Activated CD8-positive, alpha-beta T cell treated with anti-CD3 and anti-CD28 coated beads for 36 hours (primary cell): ENCODE data around the gene ID3. TPM values are rescaled to one million over a fixed set of nuclear protein-coding genes. Genes with fewer than 3 reads are reported as not detected.

Experiments
- ATAC-seq: fragments of 200-7000 bp; cut with Tn5 transposase; one replicate; pipeline ENCODE4 v1.10.0; 2021; ENCODE audit warnings: mild to moderate bottlenecking, moderate library complexity
- CTCF ChIA-PET: fragments of 350-600 bp; sonication (Branson Sonifier 250); formaldehyde crosslinking; loops from one replicate; lab custom pipeline; 2021; ENCODE audit warnings: antibody characterized with exemption; lab: Charles Lee
- POLR2A ChIA-PET: fragments of 350-600 bp; sonication (Branson Sonifier 250); formaldehyde crosslinking; loops from one replicate; lab custom pipeline; 2021; ENCODE audit warnings: antibody characterized with exemption; lab: Charles Lee
- DNase-seq: peaks from one replicate; pipeline ENCODE4 v3.0.0-alpha.2; 2020
- H3K27ac Mint-ChIP-seq: one replicate; pipeline ENCODE4 v1.8.0; 2021; ENCODE audit warnings: mild to moderate bottlenecking, mixed read lengths
- H3K27me3 Mint-ChIP-seq: one replicate; pipeline ENCODE4 v1.8.0; 2021; ENCODE audit warnings: mixed read lengths
- H3K36me3 Mint-ChIP-seq: one replicate; pipeline ENCODE4 v1.8.0; 2021; ENCODE audit warnings: low read depth, mixed read lengths
- H3K4me1 Mint-ChIP-seq: one replicate; pipeline ENCODE4 v1.8.0; 2021; ENCODE audit warnings: low read depth, mixed read lengths
- H3K4me3 Mint-ChIP-seq: one replicate; pipeline ENCODE4 v1.8.0; 2021; ENCODE audit warnings: mild to moderate bottlenecking, moderate library complexity, mixed read lengths
- H3K9me3 Mint-ChIP-seq: one replicate; pipeline ENCODE4 v1.8.0; 2021; ENCODE audit warnings: mixed read lengths
- intact Hi-C: fragments of 100-400 bp; cut with micrococcal nuclease; formaldehyde crosslinking; loops from one replicate; pipeline ENCODE4 v1.10.0; 2022
- total RNA-seq, 2 experiments: library from RNA; stranded (reverse); gene quantifications; one replicate each; pipeline ENCODE4 v1.2.3, GENCODE V29; 2021
- TF ChIP-seq, protein P1 (sequence below): fragments of 200-600 bp; IDR thresholded peaks from one replicate; pipeline ENCODE4 v1.8.0; 2022; ENCODE audit warnings: antibody characterized with exemption, mild to moderate bottlenecking

ID3 gene
- total RNA-seq, 2 experiments from 2014 or later: 70.4 to 74.3 TPM

DNA sequence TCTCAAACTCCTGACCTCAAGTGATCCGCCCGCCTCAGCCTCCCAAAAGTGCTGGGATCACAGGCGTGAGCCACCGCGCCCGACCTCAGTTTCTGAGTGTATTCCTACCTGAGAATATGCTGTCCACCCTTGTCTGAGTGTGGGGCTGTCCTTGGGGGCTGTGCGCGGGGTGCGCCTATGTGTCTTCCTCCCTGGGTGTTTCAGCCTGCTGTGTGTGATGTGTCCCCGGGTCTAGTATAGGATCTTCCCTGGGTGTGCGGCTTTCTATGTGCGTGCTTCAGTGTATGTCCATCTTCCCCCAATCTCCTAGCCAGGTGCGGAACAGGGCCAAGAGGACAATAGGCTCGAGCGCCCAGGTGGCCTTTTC, 8.3 kb upstream of the ID3 start:
- peak overlapping the region; percentile 65 for H3K4me3 Mint-ChIP-seq
- no peaks in the 10 kb centered on the region for H3K9me3 Mint-ChIP-seq
- intact Hi-C loops: no loop called here
- TF ChIP-seq, protein P1, sequence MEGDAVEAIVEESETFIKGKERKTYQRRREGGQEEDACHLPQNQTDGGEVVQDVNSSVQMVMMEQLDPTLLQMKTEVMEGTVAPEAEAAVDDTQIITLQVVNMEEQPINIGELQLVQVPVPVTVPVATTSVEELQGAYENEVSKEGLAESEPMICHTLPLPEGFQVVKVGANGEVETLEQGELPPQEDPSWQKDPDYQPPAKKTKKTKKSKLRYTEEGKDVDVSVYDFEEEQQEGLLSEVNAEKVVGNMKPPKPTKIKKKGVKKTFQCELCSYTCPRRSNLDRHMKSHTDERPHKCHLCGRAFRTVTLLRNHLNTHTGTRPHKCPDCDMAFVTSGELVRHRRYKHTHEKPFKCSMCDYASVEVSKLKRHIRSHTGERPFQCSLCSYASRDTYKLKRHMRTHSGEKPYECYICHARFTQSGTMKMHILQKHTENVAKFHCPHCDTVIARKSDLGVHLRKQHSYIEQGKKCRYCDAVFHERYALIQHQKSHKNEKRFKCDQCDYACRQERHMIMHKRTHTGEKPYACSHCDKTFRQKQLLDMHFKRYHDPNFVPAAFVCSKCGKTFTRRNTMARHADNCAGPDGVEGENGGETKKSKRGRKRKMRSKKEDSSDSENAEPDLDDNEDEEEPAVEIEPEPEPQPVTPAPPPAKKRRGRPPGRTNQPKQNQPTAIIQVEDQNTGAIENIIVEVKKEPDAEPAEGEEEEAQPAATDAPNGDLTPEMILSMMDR: no peak
- ATAC-seq (no peak), DNase-seq (no peak)
- H3K4me1 Mint-ChIP-seq: peaks cover 14% of the 10 kb centered on the region
- H3K36me3 Mint-ChIP-seq: no peaks in the 10 kb centered on the region
- peaks cover 9% of the 10 kb centered on the region for H3K27me3 Mint-ChIP-seq
- ChIA-PET CTCF (interaction anchor here (16.5 kb wide), 1 partner anchor 68 kb away, joined by 168 read pairs; no protein-coding TSS in a partner anchor), POLR2A (interaction anchor here (1.7 kb wide), 1 partner anchor 9 kb away, joined by 8 read pairs; no protein-coding TSS in a partner anchor)
- no peak overlapping the region for H3K27ac Mint-ChIP-seq

DNA sequence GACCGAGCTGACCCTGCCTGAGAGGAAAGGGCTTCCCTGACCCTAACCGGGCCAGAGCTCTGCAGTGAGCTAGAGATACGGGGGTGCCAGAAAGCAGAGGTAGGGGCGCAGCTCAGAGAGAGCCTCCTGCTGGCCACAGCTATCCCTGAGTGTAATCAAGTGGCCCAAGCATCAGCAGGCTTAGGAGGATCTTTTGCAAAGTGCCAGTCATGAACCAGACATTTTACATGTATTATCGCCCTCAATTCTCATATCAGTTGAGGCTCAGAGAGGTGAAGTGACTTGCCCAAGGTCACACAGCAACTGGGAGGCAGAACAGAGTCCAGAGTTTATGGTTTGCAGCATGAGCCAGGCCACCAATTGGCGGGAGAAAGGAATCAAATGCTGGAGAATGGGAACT, 7.0 kb upstream of the ID3 start:
- DNase-seq: no peak
- Mint-ChIP-seq H3K27ac (no peak overlapping the region), H3K4me1 (peaks cover 21% of the 10 kb centered on the region), H3K9me3 (no peaks in the 10 kb centered on the region), H3K27me3 (peaks cover 12% of the 10 kb centered on the region), H3K4me3 (no peak overlapping the region), H3K36me3 (no peaks in the 10 kb centered on the region)
- TF ChIP-seq, protein P1: no peak
- intact Hi-C loops: no loop called here
- ChIA-PET CTCF (interaction anchor here (1.3 to 16.5 kb wide), 3 partner anchors 11 to 70 kb away, joined by 3 to 168 read pairs (median 10); no protein-coding TSS in a partner anchor), POLR2A (interaction anchor here (0.6 to 1.1 kb wide), 2 partner anchors 10 to 14 kb away, joined by 3 read pairs; no protein-coding TSS in a partner anchor)
- no peak for ATAC-seq

DNA sequence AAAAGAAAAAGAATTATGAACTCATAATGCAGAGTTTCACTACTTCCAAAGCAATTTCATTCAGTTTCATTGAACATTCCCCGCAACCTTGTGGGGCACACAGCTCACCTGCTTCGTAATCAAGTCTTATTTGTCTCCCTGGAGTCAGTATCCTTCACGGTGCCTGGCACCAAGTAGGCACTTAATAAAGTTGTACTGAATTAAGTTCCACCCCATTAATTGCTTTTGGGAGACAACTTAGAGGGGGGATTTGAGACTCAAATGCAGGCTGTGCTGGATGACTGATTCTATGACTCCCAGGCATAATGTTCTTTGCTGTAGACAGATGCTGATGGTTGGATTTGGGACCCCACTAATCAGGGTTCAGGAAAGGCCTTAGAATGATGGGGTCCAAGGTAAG, 6.5 kb upstream of the ID3 start:
- no peak for ATAC-seq
- POLR2A ChIA-PET: interaction anchor here (1.1 kb wide), 1 partner anchor 10 kb away, joined by 3 read pairs; no protein-coding TSS in a partner anchor

DNA sequence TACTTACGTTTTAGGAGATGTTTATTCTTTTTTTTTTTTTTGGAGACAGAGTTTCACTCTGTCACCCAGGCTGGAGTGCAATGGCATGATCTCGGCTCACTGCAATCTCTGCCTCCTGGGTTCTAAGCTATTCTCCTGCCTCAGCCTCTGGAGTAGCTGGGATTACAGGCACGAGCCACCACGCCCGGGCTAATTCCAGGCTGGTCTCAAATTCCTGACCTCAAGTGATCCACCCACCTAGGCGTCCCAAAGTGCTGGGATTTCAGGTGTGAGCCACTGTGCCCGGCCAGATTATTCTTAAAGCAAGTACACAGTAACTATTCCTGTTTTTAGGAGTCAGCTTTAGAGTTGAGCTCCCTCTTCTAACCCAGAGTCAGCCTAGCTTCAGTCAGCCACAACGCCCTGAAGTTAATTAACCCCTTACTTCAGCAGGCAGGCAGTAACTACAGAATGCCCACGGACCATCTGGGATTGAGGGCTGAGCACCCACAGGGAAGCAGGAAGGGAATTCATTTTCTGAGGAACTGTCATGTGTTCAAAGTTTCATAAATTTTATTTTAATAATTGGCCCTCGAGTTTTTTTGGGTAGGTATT, 5.3 kb upstream of the ID3 start:
- ChIA-PET POLR2A (interaction anchor here (0.9 to 1.0 kb wide), 3 partner anchors 13 to 73 kb away, joined by 3 read pairs; no protein-coding TSS in a partner anchor), CTCF (interaction anchor here (1.1 to 16.5 kb wide), 4 partner anchors 10 to 71 kb away, joined by 3 to 168 read pairs (median 6); no protein-coding TSS in a partner anchor)
- TF ChIP-seq, protein P1: no peak
- no peak overlapping the region for H3K4me3 Mint-ChIP-seq
- no peak overlapping the region for H3K27ac Mint-ChIP-seq
- no peaks in the 10 kb centered on the region for H3K9me3 Mint-ChIP-seq
- peaks cover 30% of the 10 kb centered on the region for H3K4me1 Mint-ChIP-seq
- no peaks in the 10 kb centered on the region for H3K36me3 Mint-ChIP-seq
- DNase-seq (no peak), ATAC-seq (no peak)
- intact Hi-C loops: no loop called here
- H3K27me3 Mint-ChIP-seq: peaks cover 12% of the 10 kb centered on the region

More for the DNA sequence above, 6.5 kb upstream of the ID3 start:
- TF ChIP-seq, protein P1: no peak
- intact Hi-C loops: no loop called here
- no peak overlapping the region for H3K27ac Mint-ChIP-seq
- peaks cover 12% of the 10 kb centered on the region for H3K27me3 Mint-ChIP-seq
- no peaks in the 10 kb centered on the region for H3K9me3 Mint-ChIP-seq
- no peaks in the 10 kb centered on the region for H3K36me3 Mint-ChIP-seq
- no peak for DNase-seq
- H3K4me3 Mint-ChIP-seq: no peak overlapping the region
- CTCF ChIA-PET: interaction anchor here (1.3 to 16.5 kb wide), 3 partner anchors 11 to 70 kb away, joined by 3 to 168 read pairs (median 10); no protein-coding TSS in a partner anchor
- peaks cover 21% of the 10 kb centered on the region for H3K4me1 Mint-ChIP-seq
